Activated naive CD8-positive, alpha-beta T cell treated with anti-CD3 and anti-CD28 coated beads, Interleukin-2, amount 50 U/mL, for 16 hours (primary cell): ENCODE results near the gene PDE1A.

Source experiments
- DNase-seq: peaks from one replicate; pipeline ENCODE4 v3.0.0-alpha.2; 2020; ENCODE audit warnings: low read depth, low spot score

The PDE1A gene

DNA sequence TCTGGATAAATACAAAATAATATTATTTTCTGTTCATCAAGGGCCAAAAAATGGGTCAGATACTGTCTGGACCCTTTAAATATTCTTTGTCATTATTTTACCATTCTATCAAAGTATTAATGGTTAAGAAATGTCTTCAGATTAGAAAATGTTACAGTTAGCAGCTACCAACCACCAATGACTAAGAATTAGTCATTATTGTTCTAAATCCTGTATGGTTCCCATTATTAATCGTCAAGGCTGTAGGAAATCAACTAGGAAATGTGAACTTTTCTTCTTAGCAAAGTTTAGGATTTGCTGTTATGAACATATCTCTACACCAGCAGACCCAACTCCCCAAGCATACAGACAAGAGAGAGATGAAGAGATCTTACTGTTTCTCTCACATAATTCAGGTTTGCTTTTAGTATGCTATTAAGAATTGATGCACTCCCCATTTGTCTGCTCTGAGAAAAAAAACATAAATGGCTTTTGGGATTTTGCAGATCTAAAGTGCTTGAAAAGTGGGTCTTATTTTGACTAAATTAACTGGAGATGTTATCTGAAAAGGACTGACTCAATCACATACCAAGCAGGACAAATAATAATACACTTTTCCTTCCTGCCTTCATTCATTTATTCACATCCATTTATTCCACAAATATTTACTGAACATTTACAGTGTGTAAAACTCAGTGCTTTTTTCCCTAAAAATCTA is 293.5 kb downstream of the PDE1A start:
- no peak for DNase-seq

DNA sequence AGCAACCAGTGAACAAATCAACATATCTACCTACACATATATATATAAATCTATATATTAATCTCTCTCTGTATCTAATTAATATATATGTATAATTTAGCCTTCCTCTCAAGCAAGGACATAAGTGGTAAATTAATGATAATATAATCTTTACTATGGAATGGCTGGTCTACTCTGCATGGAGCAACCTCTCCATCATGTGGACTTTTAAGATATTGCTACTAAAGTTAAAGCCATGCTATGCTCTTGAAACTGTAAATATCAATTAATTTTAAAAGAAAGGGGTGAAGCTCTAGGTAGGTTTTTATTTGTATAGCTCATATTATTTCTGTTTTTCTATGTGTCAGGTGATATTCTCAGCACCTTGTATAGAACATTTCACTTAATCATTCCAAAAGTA is 294.2 kb downstream of the PDE1A start:
- DNase-seq: no peak

DNA sequence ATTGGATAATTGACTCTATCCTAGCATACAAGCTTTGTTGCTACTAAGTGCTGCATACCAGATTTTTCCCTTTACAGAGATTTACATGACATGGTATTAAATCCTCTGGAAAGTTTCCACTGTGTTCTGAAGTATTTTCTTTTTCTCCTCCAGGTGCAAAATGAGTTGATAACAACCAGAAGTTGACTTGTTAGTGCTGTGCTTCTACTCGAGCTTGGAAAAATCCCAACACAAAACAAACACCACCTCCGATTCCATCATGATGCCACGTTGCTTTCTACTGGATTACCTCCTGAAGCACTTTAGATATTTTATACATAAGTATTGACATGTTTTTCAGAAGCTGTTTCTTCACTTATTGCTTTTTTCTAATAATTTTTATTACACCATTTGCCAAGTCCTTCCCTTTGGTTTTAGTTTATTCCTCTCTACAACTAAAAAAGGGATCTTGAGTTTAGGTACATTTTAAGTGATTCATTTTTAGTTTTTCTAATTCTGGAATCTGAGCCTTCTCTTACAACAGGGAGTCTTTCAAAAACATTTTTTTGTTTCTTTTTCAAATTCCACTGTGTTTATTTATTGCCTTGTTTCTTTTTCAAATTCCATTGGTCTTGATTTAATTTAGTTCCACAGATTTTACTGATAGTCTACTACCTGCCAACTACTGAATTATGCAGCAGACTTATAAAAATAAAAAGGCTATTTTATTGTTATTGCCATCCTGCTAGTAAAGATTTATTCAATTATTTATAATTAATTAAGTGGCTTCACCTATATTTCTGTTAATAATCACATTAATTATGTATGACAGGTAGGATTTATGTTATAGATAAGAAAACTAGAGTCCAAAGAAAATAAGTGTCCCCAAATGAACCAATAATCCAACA is 297.8 kb downstream of the PDE1A start:
- no peak for DNase-seq

DNA sequence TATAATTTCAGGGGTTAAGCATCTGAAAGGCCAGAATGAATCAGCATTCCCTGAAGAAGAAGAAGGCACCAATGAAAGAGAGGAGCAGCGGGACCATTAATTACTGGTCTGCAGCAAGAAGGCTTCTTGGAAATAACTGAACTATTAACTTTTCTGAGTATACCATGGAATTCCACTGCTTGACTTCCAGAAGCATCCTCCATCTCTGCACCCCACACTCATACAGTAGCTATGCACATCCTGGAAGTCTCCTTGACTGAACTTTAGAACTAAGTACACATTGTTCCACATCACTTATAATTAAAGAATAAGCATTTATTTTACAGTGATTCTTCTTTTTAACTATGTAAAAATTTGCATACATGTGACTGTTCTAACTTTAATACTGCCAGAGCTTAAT is 309.6 kb downstream of the PDE1A start:
- no peak for DNase-seq

DNA sequence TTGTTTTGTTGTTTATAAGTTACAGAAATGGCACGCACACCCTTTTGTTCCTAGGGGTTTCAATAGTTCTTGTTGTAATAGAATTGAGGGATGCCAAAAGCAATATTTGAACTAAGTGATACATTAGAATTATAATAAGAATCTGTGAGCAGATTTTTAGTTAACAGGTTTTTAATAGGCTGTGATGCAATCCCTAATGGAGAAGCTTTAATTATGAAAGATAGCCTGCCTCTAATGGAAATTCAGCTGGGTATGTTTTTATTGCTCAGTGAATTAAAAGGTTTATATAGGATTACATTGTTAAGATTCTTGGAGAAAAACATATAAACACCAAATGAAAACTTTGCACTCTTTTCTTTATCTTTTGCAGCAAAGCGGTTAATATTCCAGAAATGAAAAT is 310.1 kb downstream of the PDE1A start:
- DNase-seq: no peak

DNA sequence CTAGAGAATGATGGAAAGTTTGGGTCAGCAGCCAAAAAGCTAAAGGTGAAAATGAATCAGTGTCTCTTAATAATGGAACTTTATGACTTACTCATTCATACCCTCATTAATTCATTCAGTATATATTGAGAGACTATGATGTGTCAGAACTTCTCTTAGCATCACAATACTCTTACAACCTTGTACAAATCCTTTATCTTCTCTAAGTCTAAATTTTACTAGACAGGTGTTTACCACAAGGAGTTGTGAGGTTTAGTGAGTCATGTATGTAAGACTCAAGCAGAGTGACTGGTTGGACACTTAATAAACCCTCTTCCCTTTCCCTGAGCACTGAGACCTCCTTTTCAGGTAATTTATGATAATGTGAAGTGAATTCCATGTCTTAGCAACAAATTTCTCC is 311.6 kb downstream of the PDE1A start:
- no peak for DNase-seq

DNA sequence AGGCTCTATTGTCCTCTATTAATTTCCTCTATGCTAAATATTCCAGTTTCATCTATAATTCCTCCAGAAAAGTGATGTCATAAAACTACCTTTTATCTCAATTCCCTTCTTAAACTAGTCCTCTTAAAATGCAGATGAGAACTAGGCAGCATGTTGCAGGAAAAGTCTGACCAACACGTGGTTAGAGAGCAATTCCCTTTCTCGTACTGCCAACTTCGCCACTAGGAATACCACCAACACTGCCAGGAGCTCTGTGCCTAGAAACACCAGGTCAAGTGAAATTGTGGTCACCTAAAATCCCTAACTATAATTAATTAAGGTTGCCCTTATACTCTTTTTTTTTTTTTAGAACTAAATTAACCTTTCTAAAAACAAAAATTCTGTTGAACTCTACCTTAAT is 313.5 kb downstream of the PDE1A start:
- DNase-seq: no peak

DNA sequence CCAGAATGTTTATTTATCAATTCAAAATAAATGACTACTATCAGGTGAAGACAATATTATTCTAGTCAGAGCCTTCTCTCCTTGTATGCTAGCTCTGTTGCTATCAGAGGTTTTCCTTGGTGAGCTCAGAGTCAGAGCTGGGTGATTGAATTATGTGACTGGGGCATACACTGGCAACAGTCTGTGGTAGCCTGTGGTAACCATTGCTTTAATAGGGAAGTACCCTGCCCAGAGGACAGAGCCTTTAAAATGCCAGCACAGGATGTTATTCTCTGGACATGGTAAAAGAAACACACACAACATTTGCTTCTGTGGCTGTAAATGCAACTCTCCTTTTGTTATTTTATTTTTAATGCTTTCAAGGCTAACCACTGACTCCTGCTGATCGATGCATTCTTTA is 316.5 kb downstream of the PDE1A start:
- DNase-seq: no peak

DNA sequence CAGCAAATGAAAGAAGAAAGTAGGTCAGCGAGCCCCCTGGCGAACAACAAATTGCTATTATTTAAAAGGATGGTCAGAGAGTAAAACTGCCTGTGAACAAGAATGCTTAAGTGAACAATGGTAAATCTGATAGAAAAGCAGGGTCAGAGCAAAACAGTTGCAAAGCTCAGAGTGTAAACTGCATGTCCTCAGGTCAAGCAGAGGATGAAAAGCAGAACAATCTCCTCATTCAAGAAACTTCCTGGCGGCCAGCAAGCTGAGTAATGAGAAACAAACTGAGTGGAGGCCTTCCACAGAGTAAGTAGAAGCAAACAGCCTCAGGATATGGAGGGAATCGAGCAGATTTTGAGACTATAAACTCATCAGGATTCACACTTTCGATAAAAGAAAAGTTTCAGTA is 323.3 kb downstream of the PDE1A start:
- DNase-seq: no peak

DNA sequence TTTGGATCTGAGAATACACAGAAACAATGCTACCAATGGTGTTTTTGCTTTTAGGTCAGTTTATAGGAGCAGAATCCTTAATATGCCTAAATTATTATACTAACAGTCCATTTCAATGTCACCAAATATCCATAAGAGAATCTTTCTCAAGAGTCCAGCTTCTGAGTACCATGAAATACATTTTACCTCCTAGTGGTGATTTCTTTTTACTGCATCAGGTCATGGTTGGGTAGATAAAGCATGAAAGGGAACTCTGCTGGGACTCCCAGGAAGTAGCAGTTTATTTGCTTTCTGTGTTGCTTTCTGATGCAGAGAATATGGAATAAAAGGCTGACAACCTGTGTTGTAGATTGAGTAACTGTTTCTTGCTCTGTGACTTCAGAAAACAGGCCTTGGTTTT is 325.6 kb downstream of the PDE1A start:
- DNase-seq: no peak

DNA sequence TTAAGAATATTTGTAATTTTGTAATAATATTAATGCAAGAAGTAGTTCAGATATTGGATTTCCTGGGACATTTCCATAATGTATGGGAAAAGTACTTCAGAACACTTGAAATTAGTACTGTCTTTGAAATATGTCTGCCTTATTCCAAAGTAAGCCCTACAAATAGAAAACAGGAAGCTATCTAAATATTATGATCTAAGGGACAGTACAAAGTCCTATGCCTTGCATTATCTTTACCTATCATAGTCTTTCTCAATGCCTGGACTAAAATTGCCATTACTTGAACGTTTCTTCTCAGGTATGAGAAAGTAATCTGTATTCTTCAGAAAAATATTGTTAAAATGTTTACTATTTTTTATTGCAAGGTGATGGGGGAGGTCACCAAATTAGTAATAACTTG is 328.2 kb downstream of the PDE1A start:
- DNase-seq: no peak

DNA sequence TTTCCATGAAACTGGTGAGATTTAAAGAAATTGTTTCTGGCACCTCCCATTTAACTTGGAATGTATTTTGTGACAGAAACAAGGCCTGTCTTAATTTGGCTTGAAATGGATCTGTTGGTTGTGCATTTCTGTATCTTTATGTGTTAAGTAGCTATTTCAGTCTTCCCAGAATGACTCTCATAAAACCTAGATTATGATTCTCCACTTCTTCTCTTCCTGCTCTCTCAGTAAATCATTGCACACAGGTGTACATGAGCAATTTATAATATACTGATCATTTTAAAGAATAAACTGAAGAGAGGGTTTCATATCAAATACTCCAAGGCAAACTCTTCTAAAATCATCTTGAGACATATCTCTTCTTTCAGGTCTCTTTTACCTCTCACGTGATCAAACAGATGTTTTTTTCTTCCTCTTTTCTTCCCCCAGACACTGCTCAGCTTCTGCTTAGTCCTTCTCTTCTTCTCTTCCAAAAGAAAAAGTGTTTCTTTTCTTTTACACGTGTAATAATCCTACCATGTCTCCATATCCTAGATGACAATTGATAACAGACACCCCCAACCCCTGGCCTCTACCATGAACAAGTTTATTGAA is 329.2 kb downstream of the PDE1A start:
- no peak for DNase-seq

DNA sequence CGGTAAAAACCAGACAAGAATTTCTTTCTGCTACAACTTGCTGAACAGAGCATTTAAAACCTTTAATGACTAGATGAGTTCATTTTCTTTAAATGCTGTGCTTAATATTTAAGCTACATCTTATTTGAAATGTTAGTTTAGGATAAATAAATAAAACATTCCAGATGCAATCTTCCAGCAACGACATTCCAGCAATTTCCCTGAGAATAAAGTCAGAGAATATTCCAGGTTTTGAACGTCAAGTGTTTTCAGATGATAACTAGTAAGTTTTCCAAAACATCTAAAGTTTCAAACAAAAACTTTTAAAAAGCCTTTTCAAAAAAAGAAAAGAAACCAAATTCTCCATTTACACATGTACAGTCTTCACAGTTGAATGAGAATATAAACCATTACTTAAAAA is 336.4 kb downstream of the PDE1A start:
- DNase-seq: no peak
